ENCODE results near the gene WDR27. TPM values are rescaled to one million over a fixed set of nuclear protein-coding genes. Genes with fewer than 3 reads are reported as not detected.

WDR27 gene
- total RNA-seq, 1 donor from 2014 or later = 92.7 TPM

DNA sequence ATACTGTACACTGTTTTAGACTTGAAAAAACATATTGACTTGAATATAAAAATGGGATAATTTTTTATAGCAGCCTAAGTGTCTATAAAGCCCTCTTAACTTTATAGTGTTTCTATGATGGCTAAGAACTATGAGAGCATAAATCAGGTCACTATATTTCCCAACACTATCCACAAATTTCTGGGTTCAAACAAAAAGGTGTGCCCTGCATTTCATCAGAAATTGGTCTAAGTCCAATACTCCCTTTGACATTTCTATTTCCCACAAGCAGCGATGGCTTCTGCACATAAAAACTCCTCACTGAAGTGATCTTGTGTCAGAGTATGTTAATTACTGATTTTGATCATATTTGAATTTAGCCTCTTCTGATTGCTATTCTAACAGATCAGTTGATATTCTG is 143.9 kb downstream of the WDR27 start:
- Histone ChIP-seq H3K27ac (no peak overlapping the region), H3K4me1 (no peaks in the 10 kb centered on the region), H3K9me3 (no peaks in the 10 kb centered on the region), H3K36me3 (no peaks in the 10 kb centered on the region), H3K27me3 (no peaks in the 10 kb centered on the region), H3K4me3 (no peak overlapping the region)
- TF ChIP-seq, protein P1, sequence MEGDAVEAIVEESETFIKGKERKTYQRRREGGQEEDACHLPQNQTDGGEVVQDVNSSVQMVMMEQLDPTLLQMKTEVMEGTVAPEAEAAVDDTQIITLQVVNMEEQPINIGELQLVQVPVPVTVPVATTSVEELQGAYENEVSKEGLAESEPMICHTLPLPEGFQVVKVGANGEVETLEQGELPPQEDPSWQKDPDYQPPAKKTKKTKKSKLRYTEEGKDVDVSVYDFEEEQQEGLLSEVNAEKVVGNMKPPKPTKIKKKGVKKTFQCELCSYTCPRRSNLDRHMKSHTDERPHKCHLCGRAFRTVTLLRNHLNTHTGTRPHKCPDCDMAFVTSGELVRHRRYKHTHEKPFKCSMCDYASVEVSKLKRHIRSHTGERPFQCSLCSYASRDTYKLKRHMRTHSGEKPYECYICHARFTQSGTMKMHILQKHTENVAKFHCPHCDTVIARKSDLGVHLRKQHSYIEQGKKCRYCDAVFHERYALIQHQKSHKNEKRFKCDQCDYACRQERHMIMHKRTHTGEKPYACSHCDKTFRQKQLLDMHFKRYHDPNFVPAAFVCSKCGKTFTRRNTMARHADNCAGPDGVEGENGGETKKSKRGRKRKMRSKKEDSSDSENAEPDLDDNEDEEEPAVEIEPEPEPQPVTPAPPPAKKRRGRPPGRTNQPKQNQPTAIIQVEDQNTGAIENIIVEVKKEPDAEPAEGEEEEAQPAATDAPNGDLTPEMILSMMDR (IDR thresholded peaks at IDR 0.05) = no peak
- DNase-seq (ENCODE audit: low spot score in 2 of 2) = no peak
- intact Hi-C loops (cut with DNase I) = no loop called here

DNA sequence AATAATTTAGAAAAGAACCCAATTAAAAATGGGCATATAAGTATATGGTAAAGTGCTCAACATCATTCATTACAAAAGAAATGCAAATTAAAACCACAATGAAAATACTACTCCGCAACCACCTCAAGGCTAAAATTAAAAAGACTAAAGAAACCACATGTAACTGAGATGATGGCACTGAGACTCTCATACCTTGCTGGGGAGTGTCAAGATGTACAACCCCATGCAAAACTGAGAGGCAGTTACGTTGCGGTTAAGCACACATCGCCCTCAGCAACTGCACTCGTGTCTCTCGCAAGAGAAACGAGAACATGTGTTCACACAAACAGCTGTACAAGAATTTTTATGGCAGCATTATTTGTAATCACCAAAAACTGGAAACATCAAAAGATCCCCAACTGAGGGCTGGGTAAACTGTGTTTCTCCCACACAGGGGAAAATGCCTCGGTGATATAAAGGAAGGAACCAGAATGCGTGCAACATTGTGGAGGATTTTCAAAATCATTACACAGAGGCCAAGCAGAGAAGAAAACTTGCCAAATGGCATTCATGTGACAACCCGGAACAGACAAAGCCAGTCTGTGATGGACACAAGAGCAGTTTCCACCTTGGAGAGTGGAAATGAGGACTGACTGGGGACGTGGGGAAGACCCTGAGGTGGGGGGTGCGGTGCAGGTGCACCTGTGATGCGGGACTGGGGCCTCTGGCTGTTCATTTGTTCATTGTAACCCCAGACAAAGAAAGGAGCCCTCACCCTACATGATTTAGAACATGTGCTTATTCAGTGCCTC is 144.9 kb downstream of the WDR27 start:
- Histone ChIP-seq H3K27ac (no peak overlapping the region), H3K36me3 (no peaks in the 10 kb centered on the region), H3K27me3 (no peaks in the 10 kb centered on the region), H3K9me3 (no peaks in the 10 kb centered on the region), H3K4me1 (no peaks in the 10 kb centered on the region), H3K4me3 (no peak overlapping the region)
- TF ChIP-seq, protein P1 (IDR thresholded peaks at IDR 0.05) = no peak
- no peak for DNase-seq (ENCODE audit: low spot score in 2 of 2)
- intact Hi-C loops (cut with DNase I) = no loop called here

DNA sequence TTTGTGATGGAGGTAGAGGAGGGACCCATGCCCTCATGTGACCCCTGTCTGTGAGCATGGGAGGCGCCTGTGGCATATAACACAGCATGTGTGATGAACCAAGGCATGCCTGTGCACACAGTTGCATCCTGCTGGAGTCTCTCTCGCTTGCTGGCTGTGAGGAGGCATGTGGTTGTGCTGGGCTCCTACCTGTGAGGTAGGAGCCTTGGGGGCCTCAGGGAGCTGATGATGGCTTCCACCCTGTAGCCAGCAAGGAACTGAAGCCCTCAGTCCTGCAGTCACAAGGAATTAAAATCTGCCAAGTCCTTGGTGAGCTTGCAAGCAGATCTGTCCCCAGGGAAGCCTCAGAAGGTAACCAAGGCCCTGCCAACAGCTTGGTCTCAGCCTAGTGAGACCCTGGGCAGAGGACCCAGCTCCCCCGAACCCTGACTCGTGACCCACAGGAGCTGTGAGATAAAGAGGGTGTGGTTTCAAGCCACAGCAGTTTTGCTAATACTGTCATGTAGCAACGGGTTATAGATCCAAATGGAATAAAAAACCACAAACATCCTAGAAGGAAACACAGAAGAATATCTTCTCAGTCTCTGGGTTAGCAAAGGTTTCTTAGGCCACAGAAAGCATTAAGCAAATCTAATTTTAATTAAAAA is 145.7 kb downstream of the WDR27 start:
- Histone ChIP-seq H3K9me3 (no peaks in the 10 kb centered on the region), H3K4me1 (no peaks in the 10 kb centered on the region), H3K27me3 (no peaks in the 10 kb centered on the region), H3K36me3 (no peaks in the 10 kb centered on the region), H3K4me3 (no peak overlapping the region), H3K27ac (no peak overlapping the region)
- intact Hi-C loops (cut with DNase I) = no loop called here
- TF ChIP-seq, protein P1 (IDR thresholded peaks at IDR 0.05) = no peak
- DNase-seq (ENCODE audit: low spot score in 2 of 2) = no peak

DNA sequence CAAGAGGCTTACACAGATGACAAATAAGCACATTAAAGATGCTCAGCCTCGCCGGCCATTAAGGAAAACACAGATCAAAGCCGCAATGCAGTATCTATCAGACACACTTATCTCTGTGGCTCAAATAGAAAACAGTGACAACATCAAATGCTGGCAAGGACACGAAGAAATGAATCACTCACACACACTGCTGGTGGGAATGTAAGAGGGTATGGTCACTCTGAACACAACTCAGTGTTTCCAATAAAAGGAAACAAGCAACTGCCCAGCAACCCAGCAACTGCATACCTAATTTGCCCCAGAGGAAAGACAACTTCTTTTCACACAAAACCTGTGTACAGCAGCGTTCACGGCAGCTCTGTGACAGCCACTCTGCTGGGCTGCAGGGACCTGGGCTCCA is 155.8 kb downstream of the WDR27 start:
- intact Hi-C loops (cut with DNase I) = no loop called here
- Histone ChIP-seq H3K27me3 (no peaks in the 10 kb centered on the region), H3K4me1 (no peaks in the 10 kb centered on the region), H3K4me3 (no peak overlapping the region), H3K36me3 (no peaks in the 10 kb centered on the region), H3K27ac (no peak overlapping the region), H3K9me3 (peaks cover 0 to 4% of the 10 kb centered on the region in 2 donors)
- TF ChIP-seq, protein P1 (IDR thresholded peaks at IDR 0.05) = no peak
- DNase-seq (ENCODE audit: low spot score in 2 of 2) = no peak

DNA sequence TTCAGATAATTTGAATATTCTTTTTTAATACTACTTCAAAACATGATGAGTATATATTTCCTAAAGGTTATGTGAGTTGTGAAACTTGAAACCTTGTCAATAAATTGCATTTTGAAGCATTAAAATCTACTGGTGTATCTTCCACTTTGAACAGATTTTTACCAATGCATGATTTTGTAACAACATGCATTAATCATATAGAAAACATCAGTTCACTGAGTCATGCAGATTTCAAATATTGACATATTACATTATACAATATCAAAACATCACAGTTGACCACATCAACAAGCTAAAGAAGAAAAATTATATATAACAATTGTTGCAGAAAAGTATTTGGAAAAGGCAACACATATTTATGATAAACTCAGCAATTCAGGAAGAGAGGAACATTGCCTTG is 158.1 kb downstream of the WDR27 start:
- DNase-seq (ENCODE audit: low spot score in 2 of 2) = no peak
- Histone ChIP-seq H3K27me3 (no peaks in the 10 kb centered on the region), H3K4me3 (no peak overlapping the region)

More for the DNA sequence above, 158.1 kb downstream of the WDR27 start:
- H3K36me3 ChIP-seq = no peaks in the 10 kb centered on the region
- TF ChIP-seq, protein P1 (IDR thresholded peaks at IDR 0.05) = no peak
- no peak overlapping the region for H3K27ac ChIP-seq
- no peaks in the 10 kb centered on the region for H3K4me1 ChIP-seq
- peaks cover 0 to 4% of the 10 kb centered on the region in 2 donors for H3K9me3 ChIP-seq
- intact Hi-C loops (cut with DNase I) = no loop called here
